Esophagus squamous epithelium (tissue), 4 donors: ENCODE results near the gene FBXO42.

Source experiments
- POLR2A ChIP-seq, 4 donors: fragments of 450-650 bp; IDR thresholded peaks; one replicate each; pipeline ENCODE4 v1.6.1; 2017; ENCODE audit warnings: antibody characterized with exemption in 4 of 4, mild to moderate bottlenecking in 4 of 4, moderate library complexity in 3 of 4
- TF ChIP-seq, protein P1 (sequence below), 6 experiments: fragments of 450-650 bp in 4 of 6; fragments of 200-600 bp in 2 of 6; sonication (generic) in 2 of 6; IDR thresholded peaks; one replicate each; pipeline ENCODE4 v1.5.1; 2016 to 2019; ENCODE audit warnings: antibody characterized with exemption in 6 of 6, mild to moderate bottlenecking in 4 of 6, moderate library complexity in 4 of 6

DNA sequence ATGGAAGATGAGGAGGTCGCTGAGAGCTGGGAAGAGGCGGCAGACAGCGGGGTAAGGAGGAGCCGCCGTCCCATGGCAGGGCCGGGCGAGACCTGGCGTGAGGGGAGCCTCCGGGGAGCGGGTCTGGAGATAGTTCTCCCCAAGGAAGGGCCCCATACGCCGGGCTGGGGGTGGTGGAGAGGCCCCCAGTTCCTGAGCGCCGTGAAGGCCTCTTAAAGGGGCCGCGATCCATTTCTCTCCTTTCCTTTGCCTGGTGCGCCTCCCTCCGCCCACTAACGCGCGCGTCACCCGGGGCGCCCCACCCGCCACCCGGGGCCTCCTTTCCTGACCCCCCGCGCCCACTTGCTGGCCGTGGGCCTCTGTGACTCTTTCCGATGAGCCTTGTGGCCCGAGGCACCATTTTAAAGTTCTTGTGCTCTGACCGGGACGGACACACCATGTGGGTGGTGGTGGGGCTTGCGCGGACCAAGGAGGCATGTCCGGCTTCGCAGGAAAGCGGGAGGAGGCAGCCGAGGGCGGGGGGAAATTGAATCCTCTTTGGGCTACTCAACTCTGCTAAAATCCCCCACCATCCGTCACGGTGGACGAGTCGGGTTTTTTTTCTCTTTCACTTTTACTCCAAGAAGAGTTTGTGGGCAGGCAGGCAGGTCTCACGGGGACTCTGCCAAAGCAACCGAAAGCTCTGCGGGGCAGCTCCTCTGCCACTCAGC lies 15.1 kb upstream of the FBXO42 start:
- TF ChIP-seq, protein P1, sequence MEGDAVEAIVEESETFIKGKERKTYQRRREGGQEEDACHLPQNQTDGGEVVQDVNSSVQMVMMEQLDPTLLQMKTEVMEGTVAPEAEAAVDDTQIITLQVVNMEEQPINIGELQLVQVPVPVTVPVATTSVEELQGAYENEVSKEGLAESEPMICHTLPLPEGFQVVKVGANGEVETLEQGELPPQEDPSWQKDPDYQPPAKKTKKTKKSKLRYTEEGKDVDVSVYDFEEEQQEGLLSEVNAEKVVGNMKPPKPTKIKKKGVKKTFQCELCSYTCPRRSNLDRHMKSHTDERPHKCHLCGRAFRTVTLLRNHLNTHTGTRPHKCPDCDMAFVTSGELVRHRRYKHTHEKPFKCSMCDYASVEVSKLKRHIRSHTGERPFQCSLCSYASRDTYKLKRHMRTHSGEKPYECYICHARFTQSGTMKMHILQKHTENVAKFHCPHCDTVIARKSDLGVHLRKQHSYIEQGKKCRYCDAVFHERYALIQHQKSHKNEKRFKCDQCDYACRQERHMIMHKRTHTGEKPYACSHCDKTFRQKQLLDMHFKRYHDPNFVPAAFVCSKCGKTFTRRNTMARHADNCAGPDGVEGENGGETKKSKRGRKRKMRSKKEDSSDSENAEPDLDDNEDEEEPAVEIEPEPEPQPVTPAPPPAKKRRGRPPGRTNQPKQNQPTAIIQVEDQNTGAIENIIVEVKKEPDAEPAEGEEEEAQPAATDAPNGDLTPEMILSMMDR (IDR thresholded peaks at IDR 0.05) = peak in 2 of 6 experiments; percentile 9 to 23
- TF ChIP-seq POLR2A (IDR thresholded peaks at IDR 0.05) = peak in 3 of 4 donors; percentile 1 to 88 (median 74)
